ENCODE measurements around the gene JPT2. TPM values are rescaled to one million over a fixed set of nuclear protein-coding genes. Genes with fewer than 3 reads are reported as not detected.

Gene JPT2
- total RNA-seq, 1 experiment from 2014 or later, result 113 TPM

GRCh38 chr16:1745181-1745899, 67.3 kb downstream of the JPT2 start:
- H3K27ac ChIP-seq (ENCODE audit: low read depth, low read length), result no peak overlapping the region

DNA sequence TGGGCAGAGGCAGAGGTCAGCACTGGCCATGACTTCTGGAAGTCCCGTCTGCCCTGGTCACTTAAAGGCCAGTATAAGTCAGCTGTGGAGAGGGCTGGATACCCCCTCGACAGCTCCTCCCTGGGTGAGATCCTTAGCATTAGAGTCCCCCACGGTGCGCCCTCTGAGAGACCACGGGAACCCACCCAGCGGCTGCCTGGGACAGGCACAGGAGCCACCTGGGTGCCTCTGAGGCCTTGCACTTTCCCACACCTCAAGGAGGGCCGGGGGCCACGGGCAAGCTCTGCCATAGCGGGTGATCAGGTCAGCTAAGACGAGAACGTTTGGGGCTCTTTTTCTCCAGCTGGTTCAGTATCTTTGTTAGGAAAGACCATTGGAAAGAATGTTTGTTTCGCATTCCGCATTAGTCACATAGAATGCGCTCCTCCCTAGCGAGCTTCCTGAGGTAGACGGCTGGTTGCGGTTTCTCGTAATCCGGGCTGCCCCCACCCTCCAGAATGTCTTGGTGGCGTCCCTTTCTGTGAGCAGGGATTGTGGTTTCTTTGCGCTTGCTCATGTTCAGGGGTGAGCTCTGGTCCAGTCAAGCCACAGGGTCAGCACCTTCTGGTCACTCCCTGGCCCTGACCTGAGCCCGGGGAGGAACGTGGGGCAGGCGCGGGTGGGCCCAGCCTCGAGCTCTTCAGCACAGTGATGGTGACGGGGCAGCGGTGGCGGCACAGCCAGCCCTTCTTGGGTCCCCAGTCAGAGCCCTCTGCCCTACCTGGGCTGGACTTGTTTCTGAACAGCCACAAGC, 68.0 kb downstream of the JPT2 start:
- H3K4me3 ChIP-seq (replicated peaks in 1 of 2; ENCODE audit: low read depth in 1 of 2, low read length in 2 of 2), result no peak overlapping the region
- H3K36me3 ChIP-seq (ENCODE audit: control insufficient read depth in 1 of 2, insufficient read depth in 2 of 2, low read length in 2 of 2), result peaks cover 10 to 14% of the 10 kb centered on the region in 2 experiments; a peak in 3 of 4 replicates
- no peak overlapping the region for H3K27ac ChIP-seq (ENCODE audit: low read depth, low read length)
- no peaks in the 10 kb centered on the region for H3K79me2 ChIP-seq (ENCODE audit: insufficient read depth, low read length)
- H3K9me3 ChIP-seq (ENCODE audit: control insufficient read depth in 1 of 2, insufficient read depth in 1 of 2, low read depth in 1 of 2, low read length in 2 of 2), result no peaks in the 10 kb centered on the region
- no peak for TF ChIP-seq CBX3 (IDR thresholded peaks at IDR 0.05; ENCODE audit: low read depth)
- H3K9me2 ChIP-seq (ENCODE audit: insufficient read depth), result no peaks in the 10 kb centered on the region
- no peaks in the 10 kb centered on the region for H3K27me3 ChIP-seq (ENCODE audit: insufficient read depth, low read length)
- H3K9ac ChIP-seq (ENCODE audit: low read length), result no peak overlapping the region
- ChIA-PET RAD21 (ENCODE audit: low non-redundant PET in 1 of 2, low total read pairs in 2 of 2, uncharacterized antibody in 2 of 2, unreplicated experiment in 2 of 2) (no interaction called here), CTCF (no interaction called here), POLR2A (no interaction called here)
- no peak overlapping the region for H2AFZ ChIP-seq (ENCODE audit: low read depth, low read length, poor library complexity, severe bottlenecking)
- intact Hi-C loops (cut with micrococcal nuclease), result no loop called here
- ATAC-seq, result no peak
- no peak for DNase-seq (ENCODE audit: low read depth, low spot score)
- no peaks in the 10 kb centered on the region for H3K4me1 ChIP-seq (ENCODE audit: control insufficient read depth in 1 of 2, insufficient read depth in 2 of 2, low read length in 2 of 2)
- no peaks in the 10 kb centered on the region for H4K20me1 ChIP-seq (ENCODE audit: insufficient read depth)
- H3K4me2 ChIP-seq (ENCODE audit: low read length), result no peak overlapping the region
- no TSS peak for BruUV-seq (replicated peaks)

More at GRCh38 chr16:1745181-1745899, 67.3 kb downstream of the JPT2 start:
- Histone ChIP-seq H3K9ac (ENCODE audit: low read length) (no peak overlapping the region), H3K79me2 (ENCODE audit: insufficient read depth, low read length) (no peaks in the 10 kb centered on the region), H3K9me3 (ENCODE audit: control insufficient read depth in 1 of 2, insufficient read depth in 1 of 2, low read depth in 1 of 2, low read length in 2 of 2) (no peaks in the 10 kb centered on the region), H2AFZ (ENCODE audit: low read depth, low read length, poor library complexity, severe bottlenecking) (no peak overlapping the region), H3K27me3 (ENCODE audit: insufficient read depth, low read length) (no peaks in the 10 kb centered on the region), H3K4me1 (ENCODE audit: control insufficient read depth in 1 of 2, insufficient read depth in 2 of 2, low read length in 2 of 2) (no peaks in the 10 kb centered on the region), H3K4me2 (ENCODE audit: low read length) (no peak overlapping the region), H3K9me2 (ENCODE audit: insufficient read depth) (no peaks in the 10 kb centered on the region), H3K36me3 (ENCODE audit: control insufficient read depth in 1 of 2, insufficient read depth in 2 of 2, low read length in 2 of 2) (peaks cover 10 to 12% of the 10 kb centered on the region in 2 experiments; a peak in 3 of 4 replicates), H3K4me3 (replicated peaks in 1 of 2; ENCODE audit: low read depth in 1 of 2, low read length in 2 of 2) (no peak overlapping the region), H4K20me1 (ENCODE audit: insufficient read depth) (no peaks in the 10 kb centered on the region)
- no peak for DNase-seq (ENCODE audit: low read depth, low spot score)
- ATAC-seq, result no peak; the same call in 1 of the 2 replicates
- CTCF ChIA-PET, result no interaction called here
- TF ChIP-seq CBX3 (IDR thresholded peaks at IDR 0.05; ENCODE audit: low read depth), result no peak
- no peak for TF ChIP-seq ELF1 (IDR thresholded peaks at IDR 0.05; ENCODE audit: borderline replicate concordance, low read depth)
- POLR2A ChIA-PET, result no interaction called here
- RAD21 ChIA-PET (ENCODE audit: low non-redundant PET in 1 of 2, low total read pairs in 2 of 2, uncharacterized antibody in 2 of 2, unreplicated experiment in 2 of 2), result no interaction called here
- TSS peak; percentile 27 for BruUV-seq (replicated peaks)
- intact Hi-C loops (cut with micrococcal nuclease), result no loop called here

All from HCT116 (cell line).